HG03439 (cell line): ENCODE measurements around the gene ZWINT.

Experiments
- ATAC-seq: cut with Tn5 transposase; IDR thresholded peaks from one replicate; pipeline ENCODE4 v1.9.1; 2021; ENCODE audit warnings: mild to moderate bottlenecking, moderate library complexity; ENCODE audit not compliant: unreplicated experiment

Gene ZWINT

GRCh38 chr10:56360967-56361612, at the start of gene ZWINT:
ZWINT (minus strand) TSS chr10:56361259; CDS start chr10:56361236, 23 bp downstream.
- ATAC-seq: peak; percentile 100

GRCh38 chr10:56383806-56384205, 22.7 kb upstream of the ZWINT start:
- ATAC-seq: no peak

GRCh38 chr10:56370217-56371113, 9.4 kb upstream of the ZWINT start:
- no peak for ATAC-seq

GRCh38 chr10:56360583-56360966, 484 bp downstream of the ZWINT start:
- no peak for ATAC-seq

GRCh38 chr10:56359837-56360236, 1.2 kb downstream of the ZWINT start:
- ATAC-seq: no peak

- no peak for ATAC-seq
Measured at GRCh38 chr10:56357018-56357417, 4.0 kb downstream of the ZWINT start.

GRCh38 chr10:56351909-56352630, 9.0 kb downstream of the ZWINT start:
- ATAC-seq: no peak

- ATAC-seq: no peak
Measured at GRCh38 chr10:56349611-56350010, 11.4 kb downstream of the ZWINT start.

- ATAC-seq: no peak
Measured at GRCh38 chr10:56348101-56348500, 13.0 kb downstream of the ZWINT start.

GRCh38 chr10:56346845-56347415, 14.1 kb downstream of the ZWINT start:
- ATAC-seq: no peak

- ATAC-seq: no peak
Measured at GRCh38 chr10:56341612-56342011, 19.4 kb downstream of the ZWINT start.

- ATAC-seq: no peak
Measured at GRCh38 chr10:56329961-56330360, 31.1 kb downstream of the ZWINT start.

GRCh38 chr10:56327118-56327517, 33.9 kb downstream of the ZWINT start:
- no peak for ATAC-seq

- ATAC-seq: peak; percentile 95
Measured at GRCh38 chr10:56319386-56319785, 41.7 kb downstream of the ZWINT start.

GRCh38 chr10:56318816-56319215, 42.2 kb downstream of the ZWINT start:
- peak; percentile 27 for ATAC-seq

- ATAC-seq: no peak
Measured at GRCh38 chr10:56317603-56318002, 43.5 kb downstream of the ZWINT start.

GRCh38 chr10:56316603-56317002, 44.5 kb downstream of the ZWINT start:
- no peak for ATAC-seq
